ENCODE results near the gene VEZT.

The VEZT gene

DNA sequence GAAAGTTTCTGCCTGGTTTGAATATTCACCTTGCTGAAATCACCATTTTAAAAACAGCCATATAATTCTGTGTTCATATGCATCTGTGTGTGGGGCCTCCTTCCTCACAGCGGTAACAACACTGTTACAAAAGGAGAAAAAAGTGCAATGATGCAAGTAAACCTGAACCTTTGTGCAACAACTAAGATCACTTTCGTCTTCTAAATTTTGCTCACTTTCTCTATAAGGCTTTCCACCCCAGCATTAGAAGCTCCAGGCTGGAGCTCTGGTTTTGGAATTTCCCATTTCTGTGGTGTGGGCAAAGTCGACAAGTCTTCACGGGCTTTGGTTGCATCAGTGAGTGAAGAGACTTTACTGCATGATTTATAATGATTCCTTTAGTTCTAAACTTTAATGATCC, 18.7 kb upstream of the VEZT start:
- Histone ChIP-seq H3K4me2 (ENCODE audit: low read length) (no peak overlapping the region), H2AFZ (no peak overlapping the region), H3K79me2 (peaks cover 2% of the 10 kb centered on the region), H3K4me1 (no peaks in the 10 kb centered on the region), H3K9me3 (ENCODE audit: control insufficient read depth, low read length) (no peaks in the 10 kb centered on the region), H3K4me3 (ENCODE audit: low read depth, low read length) (no peak overlapping the region), H3K27ac (no peak overlapping the region), H3K27me3 (ENCODE audit: control insufficient read depth, insufficient read depth, low read length) (no peaks in the 10 kb centered on the region), H3K36me3 (ENCODE audit: control insufficient read depth, insufficient read depth, low read length) (no peaks in the 10 kb centered on the region), H3K9ac (no peak overlapping the region)
- TF ChIP-seq, protein P1, sequence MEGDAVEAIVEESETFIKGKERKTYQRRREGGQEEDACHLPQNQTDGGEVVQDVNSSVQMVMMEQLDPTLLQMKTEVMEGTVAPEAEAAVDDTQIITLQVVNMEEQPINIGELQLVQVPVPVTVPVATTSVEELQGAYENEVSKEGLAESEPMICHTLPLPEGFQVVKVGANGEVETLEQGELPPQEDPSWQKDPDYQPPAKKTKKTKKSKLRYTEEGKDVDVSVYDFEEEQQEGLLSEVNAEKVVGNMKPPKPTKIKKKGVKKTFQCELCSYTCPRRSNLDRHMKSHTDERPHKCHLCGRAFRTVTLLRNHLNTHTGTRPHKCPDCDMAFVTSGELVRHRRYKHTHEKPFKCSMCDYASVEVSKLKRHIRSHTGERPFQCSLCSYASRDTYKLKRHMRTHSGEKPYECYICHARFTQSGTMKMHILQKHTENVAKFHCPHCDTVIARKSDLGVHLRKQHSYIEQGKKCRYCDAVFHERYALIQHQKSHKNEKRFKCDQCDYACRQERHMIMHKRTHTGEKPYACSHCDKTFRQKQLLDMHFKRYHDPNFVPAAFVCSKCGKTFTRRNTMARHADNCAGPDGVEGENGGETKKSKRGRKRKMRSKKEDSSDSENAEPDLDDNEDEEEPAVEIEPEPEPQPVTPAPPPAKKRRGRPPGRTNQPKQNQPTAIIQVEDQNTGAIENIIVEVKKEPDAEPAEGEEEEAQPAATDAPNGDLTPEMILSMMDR (IDR thresholded peaks at IDR 0.05), result no peak

DNA sequence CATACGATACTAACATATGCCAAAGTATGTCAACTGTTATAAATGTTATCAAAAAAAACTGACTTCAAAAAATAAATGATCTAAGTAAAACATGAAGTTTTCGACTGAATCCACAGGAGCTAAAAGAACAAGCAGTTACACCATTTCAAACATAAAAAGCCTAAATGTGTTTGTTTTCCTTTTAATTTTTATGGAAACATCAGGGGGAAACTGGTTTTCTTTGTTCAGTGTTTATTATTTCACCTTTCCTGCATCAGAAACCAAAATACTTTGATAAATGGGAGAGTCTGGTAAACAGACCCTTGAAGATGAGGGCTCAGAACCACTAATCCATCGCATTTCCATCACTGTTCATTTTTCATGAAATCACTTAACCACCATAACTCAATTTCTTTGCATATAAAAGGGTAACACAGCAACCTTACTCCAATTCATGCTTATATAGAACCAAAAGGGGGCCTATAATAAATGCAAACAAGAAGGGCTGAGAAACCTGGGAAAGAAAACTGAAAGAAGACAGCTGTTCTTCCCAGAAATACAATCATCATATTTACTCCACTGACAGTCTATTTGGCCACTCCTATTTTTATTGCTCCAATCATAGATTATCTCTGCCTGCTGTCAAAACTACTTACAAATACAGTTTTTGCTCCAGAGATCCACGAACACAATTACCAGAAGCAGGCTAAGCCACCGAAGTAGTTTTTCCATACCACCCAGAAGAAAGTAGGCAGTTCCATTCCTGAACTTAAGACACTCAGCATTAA, 17.3 kb upstream of the VEZT start:
- Histone ChIP-seq H3K4me1 (no peaks in the 10 kb centered on the region), H3K9ac (no peak overlapping the region), H3K9me3 (ENCODE audit: control insufficient read depth, low read length) (no peaks in the 10 kb centered on the region), H3K36me3 (ENCODE audit: control insufficient read depth, insufficient read depth, low read length) (no peaks in the 10 kb centered on the region), H3K4me3 (ENCODE audit: low read depth, low read length) (no peak overlapping the region), H3K27me3 (ENCODE audit: control insufficient read depth, insufficient read depth, low read length) (no peaks in the 10 kb centered on the region), H3K4me2 (ENCODE audit: low read length) (peak overlapping the region; percentile 25), H3K27ac (peak overlapping the region; percentile 43), H2AFZ (peak overlapping the region; percentile 52), H3K79me2 (no peaks in the 10 kb centered on the region)
- TF ChIP-seq, protein P1 (IDR thresholded peaks at IDR 0.05), result no peak

DNA sequence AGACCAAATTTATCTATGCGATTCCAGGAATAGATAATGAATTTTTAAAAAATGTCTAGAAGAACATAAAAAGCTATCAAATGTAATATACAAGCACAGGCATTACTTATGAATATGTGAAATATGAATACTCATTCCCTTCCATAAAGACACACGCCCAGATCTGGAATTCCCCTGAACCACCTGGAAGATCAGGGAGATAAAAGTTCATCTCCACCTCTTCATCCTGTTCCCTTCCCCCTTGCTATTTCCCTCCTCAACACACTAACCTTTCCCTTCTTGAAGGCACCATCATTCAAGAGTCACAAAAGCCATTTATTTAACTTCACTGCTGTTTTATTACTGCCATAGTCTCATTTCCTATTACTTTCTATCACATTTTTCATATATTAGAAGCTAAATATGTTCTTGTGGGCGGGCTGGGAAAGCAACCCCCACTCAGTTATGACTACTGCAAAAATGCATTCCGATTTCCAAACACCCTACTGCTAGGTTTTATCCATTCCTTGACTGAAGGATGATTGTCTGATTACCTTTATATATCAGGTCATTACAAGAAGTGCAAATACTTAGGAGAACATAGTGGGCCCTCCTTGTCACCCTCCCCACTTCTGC, 16.4 kb upstream of the VEZT start:
- no peaks in the 10 kb centered on the region for H3K27me3 ChIP-seq (ENCODE audit: control insufficient read depth, insufficient read depth, low read length)
- H3K79me2 ChIP-seq, result no peaks in the 10 kb centered on the region
- peak overlapping the region; percentile 43 for H3K27ac ChIP-seq
- TF ChIP-seq, protein P1 (IDR thresholded peaks at IDR 0.05), result no peak
- no peak overlapping the region for H3K4me3 ChIP-seq (ENCODE audit: low read depth, low read length)
- no peaks in the 10 kb centered on the region for H3K36me3 ChIP-seq (ENCODE audit: control insufficient read depth, insufficient read depth, low read length)
- H3K4me2 ChIP-seq (ENCODE audit: low read length), result peak overlapping the region; percentile 7
- H3K9me3 ChIP-seq (ENCODE audit: control insufficient read depth, low read length), result no peaks in the 10 kb centered on the region
- H2AFZ ChIP-seq, result no peak overlapping the region
- no peaks in the 10 kb centered on the region for H3K4me1 ChIP-seq
- no peak overlapping the region for H3K9ac ChIP-seq

DNA sequence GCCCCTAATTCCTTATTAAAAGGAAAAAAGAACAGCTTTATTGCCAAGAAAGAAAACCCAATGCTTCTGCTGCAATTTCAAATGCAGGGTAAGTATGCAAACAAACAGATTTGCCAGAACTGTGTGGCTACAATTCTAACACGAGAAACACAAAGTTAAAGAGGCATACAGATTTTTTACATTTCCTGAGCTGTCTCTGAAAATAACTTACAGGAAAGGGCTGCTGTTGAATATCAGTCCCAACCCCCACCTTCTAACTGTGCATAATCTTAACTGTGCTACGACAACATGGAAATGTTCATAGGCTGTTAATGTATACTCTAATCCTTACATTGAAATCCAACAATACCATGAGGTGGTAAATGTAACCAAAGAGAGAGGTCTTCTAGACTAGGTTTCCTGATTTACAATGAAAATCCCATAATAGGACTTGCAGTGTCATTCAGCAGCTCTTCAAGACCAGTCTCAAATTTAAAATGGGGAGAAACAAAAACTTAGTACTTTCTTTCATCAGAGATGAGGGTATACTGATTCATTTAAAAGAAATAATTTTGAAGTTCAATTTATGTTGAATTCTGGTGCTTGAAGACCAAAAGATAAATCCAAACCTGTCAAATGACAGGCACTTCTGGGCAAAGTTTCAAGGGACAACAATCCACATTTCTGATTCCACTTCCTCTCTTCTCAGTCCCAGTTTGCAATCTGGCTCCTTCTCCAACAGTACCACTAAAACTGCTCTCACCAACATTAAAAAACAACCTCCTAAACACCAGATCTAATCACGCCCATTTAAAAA, 14.7 kb upstream of the VEZT start:
- Histone ChIP-seq H3K4me1 (no peaks in the 10 kb centered on the region), H3K27ac (no peak overlapping the region)

More for the DNA sequence above, 14.7 kb upstream of the VEZT start:
- H3K27me3 ChIP-seq (ENCODE audit: control insufficient read depth, insufficient read depth, low read length), result no peaks in the 10 kb centered on the region
- TF ChIP-seq, protein P1 (IDR thresholded peaks at IDR 0.05), result no peak
- H2AFZ ChIP-seq, result no peak overlapping the region
- H3K9ac ChIP-seq, result no peak overlapping the region
- no peak overlapping the region for H3K4me2 ChIP-seq (ENCODE audit: low read length)
- H3K79me2 ChIP-seq, result no peaks in the 10 kb centered on the region
- no peaks in the 10 kb centered on the region for H3K36me3 ChIP-seq (ENCODE audit: control insufficient read depth, insufficient read depth, low read length)
- H3K4me3 ChIP-seq (ENCODE audit: low read depth, low read length), result no peak overlapping the region
- H3K9me3 ChIP-seq (ENCODE audit: control insufficient read depth, low read length), result no peaks in the 10 kb centered on the region

All from parathyroid adenoma (tissue), 2 donors.